Panc1 (cell line): ENCODE data around the gene TLCD3A. TPM values are rescaled to one million over a fixed set of nuclear protein-coding genes. Genes with fewer than 3 reads are reported as not detected.

Source experiments
- ATAC-seq: fragments of 200-7000 bp; cut with Tn5 transposase; 2 replicates; pipeline ENCODE4 v1.9.1; 2020; ENCODE audit warnings: mild to moderate bottlenecking, moderate library complexity
- BruUV-seq: library from RNA; stranded (reverse); fragments of 400-500 nt; replicated peaks from 2 replicates; lab custom pipeline; 2021; lab: Mats Ljungman, UMichigan
- CTCF ChIA-PET: fragments of 300-600 bp; sonication (Branson Sonifier 250); formaldehyde crosslinking; loops from one replicate; lab custom pipeline; 2022; ENCODE audit warnings: antibody characterized with exemption; lab: Charles Lee
- POLR2A ChIA-PET: fragments of 300-600 bp; sonication (Branson Sonifier 250); formaldehyde crosslinking; loops from one replicate; lab custom pipeline; 2022; ENCODE audit warnings: antibody characterized with exemption; lab: Charles Lee
- DNase-seq: peaks from one replicate; pipeline ENCODE4 v3.0.0-alpha.2; 2010; ENCODE audit warnings: low read depth, low spot score
- H3K27ac ChIP-seq: 2 replicates; pipeline ENCODE4 v1.5.1; 2011; ENCODE audit warnings: mild to moderate bottlenecking, low read length, inconsistent platforms
- H3K27me3 ChIP-seq: fragments of 200-500 bp; sonication (Bioruptor generic); 2 replicates; pipeline ENCODE4 v1.6.0; 2014; ENCODE audit warnings: low read length, inconsistent platforms; ENCODE audit not compliant: control insufficient read depth, insufficient read depth
- H3K36me3 ChIP-seq: fragments of 200-500 bp; sonication (Bioruptor generic); 2 replicates; pipeline ENCODE4 v1.5.1; 2014; ENCODE audit warnings: inconsistent platforms, mild to moderate bottlenecking, low read length, moderate library complexity; ENCODE audit not compliant: control insufficient read depth, insufficient read depth
- H3K4me1 ChIP-seq: 2 replicates; pipeline ENCODE4 v1.5.1; 2011; ENCODE audit warnings: inconsistent platforms, mild to moderate bottlenecking, low read length, moderate library complexity; ENCODE audit not compliant: control insufficient read depth, insufficient read depth
- H3K4me3 ChIP-seq, 2 experiments: 2 replicates each; pipeline ENCODE4 v1.5.1; 2011 to 2012; ENCODE audit warnings: low read depth in 2 of 2, low read length in 2 of 2, mild to moderate bottlenecking in 2 of 2, inconsistent platforms in 1 of 2, moderate library complexity in 1 of 2
- H3K9me3 ChIP-seq: fragments of 200-500 bp; sonication (Bioruptor generic); 2 replicates; pipeline ENCODE4 v1.5.1; 2014; ENCODE audit warnings: low read depth, mild to moderate bottlenecking, inconsistent platforms, low read length, moderate library complexity; ENCODE audit not compliant: control insufficient read depth, insufficient read depth
- CTCF ChIP-seq: fragments of 450-650 bp; IDR thresholded peaks from 2 replicates; pipeline ENCODE4 v1.5.1; 2017; ENCODE audit warnings: mild to moderate bottlenecking
- POLR2AphosphoS5 ChIP-seq: IDR thresholded peaks from 2 replicates; pipeline ENCODE4 v1.6.1; 2012; ENCODE audit warnings: mild to moderate bottlenecking, low read depth, low read length, moderate library complexity
- REST ChIP-seq, 2 experiments: IDR thresholded peaks; 2 replicates each; pipeline ENCODE4 v1.6.1; 2011 to 2012; ENCODE audit warnings: low read depth in 2 of 2, control low read depth in 1 of 2, low read length in 1 of 2, mild to moderate bottlenecking in 1 of 2, moderate library complexity in 1 of 2; ENCODE audit not compliant: insufficient read depth in 1 of 2
- SIN3A ChIP-seq: IDR thresholded peaks from 2 replicates; pipeline ENCODE4 v1.6.1; 2012; ENCODE audit warnings: low read depth, mild to moderate bottlenecking, low read length, moderate library complexity, borderline replicate concordance; ENCODE audit not compliant: insufficient read depth
- TCF7L2 ChIP-seq: IDR thresholded peaks from 2 replicates; pipeline ENCODE4 v1.6.1; 2011; ENCODE audit warnings: mild to moderate bottlenecking, low read depth, low read length, inconsistent platforms
- in situ Hi-C: cut with HindIII; loops from 2 replicates; pipeline ENCODE4 v1.10.0; 2016; ENCODE audit warnings: low sequenced_read_pairs, low pct_unique_long_range_greater_than_20kb
- intact Hi-C: fragments of 100-400 bp; cut with micrococcal nuclease; formaldehyde crosslinking; loops from one replicate; pipeline ENCODE4 v1.10.0; 2022; ENCODE audit not compliant: unreplicated experiment
- total RNA-seq: library from RNA; stranded (reverse); gene quantifications from one replicate; pipeline ENCODE4 v1.2.1, GENCODE V29; 2021; ENCODE audit not compliant: unreplicated experiment

The TLCD3A gene
- total RNA-seq, 1 experiment from 2014 or later = 30.4 TPM

- ATAC-seq (0 out of 2 replicates have a peak, but pooled peaks have one; percentile 13), DNase-seq (no peak)
- Histone ChIP-seq H3K27me3 (no peaks in the 10 kb centered on the region), H3K9me3 (no peaks in the 10 kb centered on the region), H3K4me3 (no peak overlapping the region), H3K27ac (no peak overlapping the region), H3K36me3 (peaks cover 6% of the 10 kb centered on the region), H3K4me1 (no peaks in the 10 kb centered on the region)
- POLR2A ChIA-PET = no interaction called here
- intact Hi-C loops = no loop called here
- in situ Hi-C loops = no loop called here
- BruUV-seq = TSS peak; percentile 58
- no peak for TF ChIP-seq TCF7L2
- peak; percentile 28 for TF ChIP-seq POLR2AphosphoS5
- CTCF ChIA-PET = no interaction called here
Measured at GRCh38 chr17:742147-742793, 9.9 kb downstream of the TLCD3A start.

- in situ Hi-C loops = no loop called here
- H3K36me3 ChIP-seq = peaks cover 6% of the 10 kb centered on the region
- DNase-seq (no peak), ATAC-seq (no peak)
- intact Hi-C loops = no loop called here
- no peak; the same call in 1 of the 2 replicates for TF ChIP-seq POLR2AphosphoS5
- TF ChIP-seq SIN3A = no peak
- TF ChIP-seq TCF7L2 = no peak
- TF ChIP-seq CTCF = no peak
- TF ChIP-seq REST (IDR thresholded peaks at IDR 0.05; ENCODE audit: insufficient read depth in 1 of 2, low read depth in 2 of 2, low read length in 1 of 2) = no peak
- no TSS peak for BruUV-seq
- H3K27ac ChIP-seq = no peak overlapping the region
- H3K4me3 ChIP-seq = no peak overlapping the region
- H3K27me3 ChIP-seq = no peaks in the 10 kb centered on the region
- no peaks in the 10 kb centered on the region for H3K9me3 ChIP-seq
- ChIA-PET POLR2A (no interaction called here), CTCF (no interaction called here)
- no peaks in the 10 kb centered on the region for H3K4me1 ChIP-seq
Measured at GRCh38 chr17:743139-743538, 10.7 kb downstream of the TLCD3A start.

GRCh38 chr17:744937-745336 lies 12.5 kb downstream of the TLCD3A start:
- ChIA-PET POLR2A (no interaction called here), CTCF (no interaction called here)
- intact Hi-C loops = no loop called here
- H3K9me3 ChIP-seq = no peaks in the 10 kb centered on the region
- H3K4me1 ChIP-seq = no peaks in the 10 kb centered on the region
- H3K27me3 ChIP-seq = no peaks in the 10 kb centered on the region
- H3K4me3 ChIP-seq = no peak overlapping the region
- TF ChIP-seq POLR2AphosphoS5 (no peak), CTCF (no peak), REST (IDR thresholded peaks at IDR 0.05; ENCODE audit: insufficient read depth in 1 of 2, low read depth in 2 of 2, low read length in 1 of 2) (no peak), SIN3A (no peak), TCF7L2 (no peak)
- BruUV-seq = no TSS peak
- H3K27ac ChIP-seq = no peak overlapping the region
- no peak for ATAC-seq
- DNase-seq = no peak
- H3K36me3 ChIP-seq = peaks cover 6% of the 10 kb centered on the region
- in situ Hi-C loops = no loop called here
